ENCODE data around the gene UPP2. TPM values are rescaled to one million over a fixed set of nuclear protein-coding genes. Genes with fewer than 3 reads are reported as not detected.

The UPP2 gene
- total RNA-seq, 4 donors from 2014 or later: not detected

DNA sequence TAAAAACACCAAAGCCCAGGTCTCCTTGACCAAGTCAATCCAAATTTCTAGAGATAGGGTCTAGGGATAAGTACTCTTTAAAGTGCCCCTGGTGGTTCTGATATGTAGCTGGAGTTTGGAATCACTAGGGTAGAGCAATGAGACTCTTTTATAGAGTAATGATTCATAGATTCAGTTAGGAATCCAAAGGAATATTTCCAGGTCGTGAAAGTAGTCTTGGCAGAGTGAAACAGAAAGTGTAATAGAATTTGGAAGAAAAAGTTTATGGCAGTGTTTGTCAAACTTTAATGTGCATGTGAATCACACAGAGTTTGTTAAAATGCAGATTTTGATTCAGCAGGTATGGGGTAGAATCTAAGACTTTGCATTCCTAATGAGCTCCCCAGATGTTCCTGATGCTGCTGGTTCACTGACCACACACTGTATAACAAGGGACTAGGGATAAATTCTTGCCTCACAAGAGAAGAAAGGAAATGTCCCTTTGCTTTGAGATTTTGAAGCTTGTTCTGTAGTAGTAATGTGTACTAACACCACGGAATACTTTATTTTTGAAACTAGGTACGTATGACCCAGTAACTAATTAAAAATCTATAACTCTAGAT is 1.8 kb downstream of the UPP2 start:
- Histone ChIP-seq H3K9me3 (no peaks in the 10 kb centered on the region), H3K4me1 (no peaks in the 10 kb centered on the region), H3K4me3 (no peak overlapping the region), H3K27me3 (no peaks in the 10 kb centered on the region), H3K27ac (no peak overlapping the region), H3K36me3 (no peaks in the 10 kb centered on the region)
- no peak for DNase-seq
- TF ChIP-seq POLR2A (IDR thresholded peaks at IDR 0.05): no peak
- TF ChIP-seq, protein P1, sequence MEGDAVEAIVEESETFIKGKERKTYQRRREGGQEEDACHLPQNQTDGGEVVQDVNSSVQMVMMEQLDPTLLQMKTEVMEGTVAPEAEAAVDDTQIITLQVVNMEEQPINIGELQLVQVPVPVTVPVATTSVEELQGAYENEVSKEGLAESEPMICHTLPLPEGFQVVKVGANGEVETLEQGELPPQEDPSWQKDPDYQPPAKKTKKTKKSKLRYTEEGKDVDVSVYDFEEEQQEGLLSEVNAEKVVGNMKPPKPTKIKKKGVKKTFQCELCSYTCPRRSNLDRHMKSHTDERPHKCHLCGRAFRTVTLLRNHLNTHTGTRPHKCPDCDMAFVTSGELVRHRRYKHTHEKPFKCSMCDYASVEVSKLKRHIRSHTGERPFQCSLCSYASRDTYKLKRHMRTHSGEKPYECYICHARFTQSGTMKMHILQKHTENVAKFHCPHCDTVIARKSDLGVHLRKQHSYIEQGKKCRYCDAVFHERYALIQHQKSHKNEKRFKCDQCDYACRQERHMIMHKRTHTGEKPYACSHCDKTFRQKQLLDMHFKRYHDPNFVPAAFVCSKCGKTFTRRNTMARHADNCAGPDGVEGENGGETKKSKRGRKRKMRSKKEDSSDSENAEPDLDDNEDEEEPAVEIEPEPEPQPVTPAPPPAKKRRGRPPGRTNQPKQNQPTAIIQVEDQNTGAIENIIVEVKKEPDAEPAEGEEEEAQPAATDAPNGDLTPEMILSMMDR (IDR thresholded peaks at IDR 0.05): peak in 1 of 6 experiments; percentile 46

DNA sequence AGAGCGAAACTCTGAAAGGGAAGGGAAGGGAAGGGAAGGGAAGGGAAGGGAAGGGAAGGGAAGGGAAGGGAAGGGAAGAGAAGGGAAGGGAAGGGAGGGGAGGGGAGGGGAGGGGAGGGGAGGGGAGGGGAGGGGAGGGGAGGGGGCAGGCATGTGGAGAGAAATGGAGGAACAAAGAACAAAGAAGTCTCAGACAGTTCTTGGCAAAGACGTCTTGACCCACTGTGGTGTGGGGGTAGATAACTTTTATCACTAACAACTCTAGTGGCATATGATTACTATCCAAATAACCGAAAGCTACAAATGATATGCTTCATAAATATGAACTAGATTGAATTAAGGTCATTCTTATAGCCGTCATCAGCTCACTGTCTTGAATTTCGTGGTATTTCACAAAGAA is 3.2 kb downstream of the UPP2 start:
- Histone ChIP-seq H3K4me3 (no peak overlapping the region), H3K27ac (no peak overlapping the region), H3K9me3 (no peaks in the 10 kb centered on the region), H3K27me3 (no peaks in the 10 kb centered on the region), H3K4me1 (no peaks in the 10 kb centered on the region), H3K36me3 (no peaks in the 10 kb centered on the region)
- DNase-seq: no peak
- TF ChIP-seq POLR2A (IDR thresholded peaks at IDR 0.05): no peak
- TF ChIP-seq, protein P1 (IDR thresholded peaks at IDR 0.05): no peak

DNA sequence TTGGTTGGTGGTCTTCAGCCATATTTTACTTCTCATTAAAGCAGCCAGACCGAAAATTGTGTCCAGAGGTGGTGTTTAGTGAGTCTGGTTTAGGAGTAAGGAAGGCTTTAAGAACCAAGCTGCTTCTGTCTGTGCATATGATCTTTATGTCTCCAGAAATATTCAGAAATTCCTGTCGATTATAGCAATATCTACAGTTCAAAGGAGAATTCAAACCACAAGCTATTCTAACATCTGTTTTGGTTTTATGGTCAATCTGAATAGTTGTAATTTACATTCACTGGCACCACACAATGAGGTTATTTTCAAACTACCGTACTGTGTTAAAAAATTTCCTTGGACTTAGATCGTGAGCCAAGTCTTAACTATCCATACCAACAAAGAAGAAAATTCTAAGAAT is 11.3 kb downstream of the UPP2 start:
- Histone ChIP-seq H3K9me3 (no peaks in the 10 kb centered on the region), H3K4me1 (no peaks in the 10 kb centered on the region), H3K36me3 (no peaks in the 10 kb centered on the region), H3K27me3 (no peaks in the 10 kb centered on the region), H3K27ac (no peak overlapping the region), H3K4me3 (no peak overlapping the region)
- no peak for DNase-seq
- TF ChIP-seq POLR2A (IDR thresholded peaks at IDR 0.05): no peak
- TF ChIP-seq, protein P1 (IDR thresholded peaks at IDR 0.05): no peak

DNA sequence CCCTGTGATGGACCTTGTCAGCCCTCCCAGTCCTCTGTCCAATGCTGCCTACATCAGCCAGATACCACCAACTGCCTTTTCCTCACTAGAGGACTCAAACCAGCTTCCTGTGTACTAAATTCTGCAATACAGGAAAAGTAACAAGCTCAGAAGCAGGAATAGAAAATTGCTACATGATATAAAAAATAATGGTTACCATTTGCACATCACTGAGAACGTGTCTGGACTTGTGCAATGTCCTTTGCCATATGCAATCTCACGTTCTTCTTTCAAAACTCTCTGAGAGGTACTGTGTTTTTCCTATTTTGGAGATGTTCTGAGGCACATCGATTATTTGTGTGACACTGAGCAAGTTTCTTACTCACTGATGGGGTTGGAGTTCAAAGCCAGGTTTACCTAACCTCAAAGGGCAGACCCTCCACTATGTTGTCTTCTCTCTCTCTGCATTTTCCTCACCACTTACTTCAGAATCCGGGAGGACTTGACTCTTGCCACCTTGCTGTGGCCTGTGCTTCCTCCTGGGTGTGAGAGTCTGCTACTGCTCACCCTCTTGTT is 12.1 kb downstream of the UPP2 start:
- no peaks in the 10 kb centered on the region for H3K36me3 ChIP-seq

DNA sequence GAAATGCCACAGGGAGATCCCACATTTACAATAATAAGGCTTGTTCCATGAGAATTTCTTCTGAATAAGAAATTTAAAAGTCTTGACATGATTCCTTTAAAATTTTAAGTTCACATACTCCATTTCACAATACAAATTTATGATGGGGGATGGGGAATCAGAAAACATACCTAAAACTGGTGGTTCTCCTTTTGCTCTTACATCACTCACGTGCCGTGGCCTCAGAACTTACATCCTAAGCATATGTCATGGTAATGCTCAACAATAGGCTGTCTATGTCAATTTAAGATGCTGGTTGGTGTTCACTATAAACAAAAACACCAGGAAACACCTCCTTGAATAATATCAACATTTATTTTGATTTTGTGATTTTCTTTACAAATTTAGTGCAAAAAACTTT is 12.8 kb downstream of the UPP2 start:
- Histone ChIP-seq H3K36me3 (no peaks in the 10 kb centered on the region), H3K27me3 (no peaks in the 10 kb centered on the region), H3K9me3 (no peaks in the 10 kb centered on the region), H3K4me3 (no peak overlapping the region), H3K27ac (no peak overlapping the region), H3K4me1 (no peaks in the 10 kb centered on the region)
- no peak for TF ChIP-seq POLR2A (IDR thresholded peaks at IDR 0.05)
- TF ChIP-seq, protein P1 (IDR thresholded peaks at IDR 0.05): no peak
- DNase-seq: no peak

More for the DNA sequence above, 12.1 kb downstream of the UPP2 start:
- no peak overlapping the region for H3K27ac ChIP-seq
- no peak for TF ChIP-seq POLR2A (IDR thresholded peaks at IDR 0.05)
- TF ChIP-seq, protein P1 (IDR thresholded peaks at IDR 0.05): no peak
- H3K9me3 ChIP-seq: no peaks in the 10 kb centered on the region
- no peaks in the 10 kb centered on the region for H3K4me1 ChIP-seq
- H3K4me3 ChIP-seq: no peak overlapping the region
- no peak for DNase-seq
- H3K27me3 ChIP-seq: no peaks in the 10 kb centered on the region

Measured in Peyer's patch (tissue), 4 donors.